Subcutaneous adipose tissue (tissue), 4 donors: ENCODE measurements around the gene TRIP13. TPM values are rescaled to one million over a fixed set of nuclear protein-coding genes. Genes with fewer than 3 reads are reported as not detected.

ENCODE experiments used
- CTCF ChIP-seq: fragments of 450-650 bp; IDR thresholded peaks from one replicate; pipeline ENCODE4 v1.5.1; 2016; ENCODE audit warnings: low read depth, mild to moderate bottlenecking, control low read depth, antibody characterized with exemption, moderate library complexity
- total RNA-seq, 4 donors: library from RNA; depleted of rRNA; stranded (reverse); fragments of >200 nt; gene quantifications; one replicate each; pipeline ENCODE4 v1.1.0, GENCODE V29; 2016

The TRIP13 gene
- total RNA-seq, 4 donors from 2014 or later, result 0.75 to 2.4 (median 1.5) TPM; not detected in 1

- no peak for TF ChIP-seq CTCF
Observed at GRCh38 chr5:953535-954449, 61.1 kb downstream of the TRIP13 start.

- no peak for TF ChIP-seq CTCF
Observed at GRCh38 chr5:955886-956761, 63.4 kb downstream of the TRIP13 start.

- TF ChIP-seq CTCF, result no peak
Observed at GRCh38 chr5:956941-957747, 64.5 kb downstream of the TRIP13 start.

- no peak for TF ChIP-seq CTCF
Observed at GRCh38 chr5:957748-958485, 65.2 kb downstream of the TRIP13 start.

- TF ChIP-seq CTCF, result no peak
Observed at GRCh38 chr5:958701-959571, 66.3 kb downstream of the TRIP13 start.
